Spleen (tissue), 11 donors: ENCODE data around the gene SLC38A11. TPM values are rescaled to one million over a fixed set of nuclear protein-coding genes. Genes with fewer than 3 reads are reported as not detected.

Experiments used
- DNase-seq: peaks from one replicate; pipeline ENCODE4 v3.0.0-alpha.2; 2020
- H3K27ac ChIP-seq, 8 donors: fragments of 200-600 bp; sonication (generic) in 7 of 8; 1 replicate in 4 of 8; 2 replicates in 4 of 8; pipeline versions ENCODE4 v1.5.0 to v1.8.0; 2016 to 2021; ENCODE audit warnings: inconsistent platforms in 4 of 8, mild to moderate bottlenecking in 4 of 8, moderate library complexity in 1 of 8
- H3K27me3 ChIP-seq, 7 donors: fragments of 200-600 bp; sonication (generic) in 6 of 7; replicated peaks in 1 of 7; 1 replicate in 4 of 7; 2 replicates in 3 of 7; pipeline versions ENCODE4 v1.5.0 to v1.8.0; 2016 to 2021; ENCODE audit warnings: inconsistent platforms in 3 of 7, mild to moderate bottlenecking in 1 of 7
- H3K36me3 ChIP-seq, 6 donors: fragments of 200-600 bp; sonication (generic) in 5 of 6; 1 replicate in 4 of 6; 2 replicates in 2 of 6; pipeline versions ENCODE4 v1.5.0 to v1.8.0; 2016 to 2021; ENCODE audit warnings: inconsistent platforms in 2 of 6
- H3K4me1 ChIP-seq, 6 donors: fragments of 200-600 bp; sonication (generic) in 5 of 6; 1 replicate in 3 of 6; 2 replicates in 3 of 6; pipeline versions ENCODE4 v1.5.0 to v1.8.0; 2016 to 2021; ENCODE audit warnings: inconsistent platforms in 3 of 6
- H3K4me3 ChIP-seq, 8 donors: fragments of 200-600 bp; sonication (generic) in 7 of 8; 1 replicate in 4 of 8; 2 replicates in 4 of 8; pipeline versions ENCODE4 v1.5.0 to v1.8.0; 2016 to 2021; ENCODE audit warnings: inconsistent platforms in 4 of 8, mild to moderate bottlenecking in 4 of 8, moderate library complexity in 2 of 8
- H3K9me3 ChIP-seq, 8 donors: fragments of 200-600 bp; sonication (generic) in 7 of 8; 1 replicate in 4 of 8; 2 replicates in 4 of 8; pipeline versions ENCODE4 v1.5.0 to v1.8.0; 2016 to 2021; ENCODE audit warnings: inconsistent platforms in 4 of 8
- CTCF ChIP-seq, 11 experiments: fragments of 200-600 bp in 7 of 11; fragments of 450-650 bp in 4 of 11; sonication (generic) in 4 of 11; IDR thresholded peaks in 8 of 11; conservative IDR thresholded peaks in 3 of 11; 1 replicate in 7 of 11; 2 replicates in 4 of 11; pipeline versions ENCODE4 v1.4.0 to v1.8.0; 2016 to 2021; ENCODE audit warnings: antibody characterized with exemption in 11 of 11, inconsistent platforms in 4 of 11, mild to moderate bottlenecking in 1 of 11
- POLR2A ChIP-seq, 3 donors: fragments of 450-650 bp; IDR thresholded peaks; one replicate each; pipeline ENCODE4 v1.5.1; 2017; ENCODE audit warnings: antibody characterized with exemption in 3 of 3, mild to moderate bottlenecking in 1 of 3
- POLR2AphosphoS5 ChIP-seq, 3 donors: sonication (generic); formaldehyde crosslinking; IDR thresholded peaks; one replicate each; pipeline ENCODE4 v1.5.1; 2017; ENCODE audit warnings: antibody characterized with exemption in 3 of 3
- WGBS, 5 donors: extraction: QIAGEN DNeasy Blood & Tissue Kit in 3 of 5; methylation state at CpG; one replicate each; pipeline versions ENCODE4 v1.1.5 to v1.1.7; 2013 to 2018; 5-methylcytosine and 5-hydroxymethylcytosine counted together
- intact Hi-C: fragments of 100-400 bp; cut with DNase I; formaldehyde crosslinking; loops from one replicate; pipeline ENCODE4 v1.15.0; 2023; ENCODE audit warnings: low total_unique reads
- polyA plus RNA-seq, 3 donors: library from polyadenylated mRNA; stranded (reverse); fragments of 200-250 nt; gene quantifications; one replicate each; pipeline ENCODE4 v1.2.1, GENCODE V29; 2013
- total RNA-seq, 7 donors: library from RNA; depleted of rRNA in 3 of 7; stranded (reverse); fragments of >200 nt in 3 of 7; fragmentation: NEBNext Ultra II Directional in 4 of 7; extraction: Animal tissue kit (Norgen Biotek cat#: 25700) in 4 of 7; gene quantifications; one replicate each; pipeline versions ENCODE4 v1.1.0 to v1.2.1, GENCODE V29; 2016 to 2021
- donor health status: healthy with polysubstance abuse.
- donor health status: DM: no; HTN: no; CAD: no; lungs with moderate emphysema.
- donor health status: DM: no; HTN: no; CAD: no.
- donor health status: Bipolar disorder and iron deficiency.
- donor health status: healthy.
- donor health status: DM: no; HTN: no; CAD: no.
- donor health status: DM: yes; HTN: yes; CAD: no.

SLC38A11 gene
- total and polyA plus RNA-seq, 10 donors: 5.8 to 48.6 (median 24.5) TPM

- intact Hi-C loops: loop anchor here (10.0 kb wide), 1 partner anchor 183 kb away; no protein-coding TSS in a partner anchor
Observed at GRCh38 chr2:164917296-164917903, 37.9 kb downstream of the SLC38A11 start.

GRCh38 chr2:164915566-164915965, 39.8 kb downstream of the SLC38A11 start:
- DNase-seq: no peak
- no peaks in the 10 kb centered on the region for H3K9me3 ChIP-seq
- H3K4me1 ChIP-seq: peaks cover 0 to 22% (median 8%) of the 10 kb centered on the region in 6 donors
- H3K27me3 ChIP-seq: no peaks in the 10 kb centered on the region
- H3K27ac ChIP-seq: no peak overlapping the region
- no peaks in the 10 kb centered on the region for H3K36me3 ChIP-seq
- intact Hi-C loops: loop anchor here (10.0 kb wide), 1 partner anchor 181 kb away; no protein-coding TSS in a partner anchor
- WGBS, 5 donors: 83 to 95% (median 85%) methylated on average over 4 of the region's 4 CpGs
- TF ChIP-seq POLR2A (IDR thresholded peaks at IDR 0.05) (no peak), POLR2AphosphoS5 (IDR thresholded peaks at IDR 0.05) (no peak), CTCF (IDR thresholded peaks at IDR 0.05 in 8 of 11, conservative IDR thresholded peaks at IDR 0.05 in 3 of 11) (no peak)
- H3K4me3 ChIP-seq: no peak overlapping the region

More at GRCh38 chr2:164917296-164917903, 37.9 kb downstream of the SLC38A11 start:
- no peak overlapping the region for H3K4me3 ChIP-seq
- TF ChIP-seq POLR2A (IDR thresholded peaks at IDR 0.05) (no peak), CTCF (IDR thresholded peaks at IDR 0.05 in 8 of 11, conservative IDR thresholded peaks at IDR 0.05 in 3 of 11) (peak in 1 of 11 experiments; percentile 26)
- H3K36me3 ChIP-seq: no peaks in the 10 kb centered on the region
- no peak for DNase-seq
- H3K9me3 ChIP-seq: no peaks in the 10 kb centered on the region
- H3K27me3 ChIP-seq: no peaks in the 10 kb centered on the region
- 48 to 69% (median 59%) methylated on average over 3 of the region's 3 CpGs for WGBS, 5 donors
- H3K27ac ChIP-seq: no peak overlapping the region
- H3K4me1 ChIP-seq: peaks cover 0 to 19% (median 7%) of the 10 kb centered on the region in 6 donors

- intact Hi-C loops: loop anchor here (10.0 kb wide), 1 partner anchor 179 kb away; no protein-coding TSS in a partner anchor
- H3K27me3 ChIP-seq: no peaks in the 10 kb centered on the region
- H3K9me3 ChIP-seq: no peaks in the 10 kb centered on the region
- H3K4me1 ChIP-seq: peaks cover 0 to 34% (median 11%) of the 10 kb centered on the region in 6 donors
- no peak overlapping the region for H3K4me3 ChIP-seq
- no peaks in the 10 kb centered on the region for H3K36me3 ChIP-seq
- DNase-seq: no peak
- no peak for TF ChIP-seq POLR2AphosphoS5 (IDR thresholded peaks at IDR 0.05)
- no peak for TF ChIP-seq POLR2A (IDR thresholded peaks at IDR 0.05)
- peak in 9 of 11 experiments; percentile 9 to 47 (median 35) for TF ChIP-seq CTCF (IDR thresholded peaks at IDR 0.05 in 8 of 11, conservative IDR thresholded peaks at IDR 0.05 in 3 of 11)
- H3K27ac ChIP-seq: peak overlapping the region in 3 of 8 donors; percentile 16 to 29 (median 26)
Observed at GRCh38 chr2:164913640-164914350, 41.5 kb downstream of the SLC38A11 start.

- Histone ChIP-seq H3K27ac (no peak overlapping the region), H3K9me3 (no peaks in the 10 kb centered on the region), H3K36me3 (no peaks in the 10 kb centered on the region), H3K4me3 (no peak overlapping the region), H3K27me3 (no peaks in the 10 kb centered on the region), H3K4me1 (peaks cover 0 to 34% (median 11%) of the 10 kb centered on the region in 6 donors)
- DNase-seq: no peak
- WGBS, 5 donors: 85 to 96% (median 90%) methylated on average over 4 of the region's 4 CpGs
- intact Hi-C loops: loop anchor here (10.0 kb wide), 1 partner anchor 178 kb away; no protein-coding TSS in a partner anchor
- TF ChIP-seq POLR2AphosphoS5 (IDR thresholded peaks at IDR 0.05): no peak
- TF ChIP-seq CTCF (IDR thresholded peaks at IDR 0.05 in 8 of 11, conservative IDR thresholded peaks at IDR 0.05 in 3 of 11): no peak
- TF ChIP-seq POLR2A (IDR thresholded peaks at IDR 0.05): no peak
Observed at GRCh38 chr2:164913011-164913410, 42.3 kb downstream of the SLC38A11 start.
